Left lobe of liver (tissue), 2 donors: ENCODE results near the gene PAPPA. TPM values are rescaled to one million over a fixed set of nuclear protein-coding genes. Genes with fewer than 3 reads are reported as not detected.

Experiments
- ATAC-seq: fragments of 200-7000 bp; cut with Tn5 transposase; one replicate; pipeline ENCODE4 v1.9.1; 2020; ENCODE audit warnings: mild to moderate bottlenecking, moderate library complexity
- DNase-seq: peaks from one replicate; pipeline ENCODE4 v3.0.0-alpha.2; 2020; ENCODE audit warnings: low spot score
- total RNA-seq: library from RNA; stranded (reverse); gene quantifications from one replicate; pipeline ENCODE4 v1.2.1, GENCODE V29; 2021
- donor health status: DM: no; HTN: no; CAD: no; lungs with moderate emphysema.
- donor health status: DM: no; HTN: yes; CAD: no.

PAPPA gene
- total RNA-seq, 1 donor from 2014 or later: 0.13 TPM

GRCh38 chr9:116309900-116310611 is 156.5 kb downstream of the PAPPA start:
- DNase-seq (no peak), ATAC-seq (no peak)

- ATAC-seq (no peak), DNase-seq (no peak)
Measured at GRCh38 chr9:116312221-116312620, 158.6 kb downstream of the PAPPA start.

GRCh38 chr9:116313638-116314037 is 160.0 kb downstream of the PAPPA start:
- no peak for DNase-seq
- no peak for ATAC-seq

GRCh38 chr9:116316246-116316645 is 162.7 kb downstream of the PAPPA start:
- DNase-seq (no peak), ATAC-seq (no peak)

- ATAC-seq (no peak), DNase-seq (no peak)
Measured at GRCh38 chr9:116317503-116317902, 163.9 kb downstream of the PAPPA start.

GRCh38 chr9:116318468-116319374 is 165.1 kb downstream of the PAPPA start:
- no peak for ATAC-seq
- DNase-seq: no peak

- ATAC-seq (no peak), DNase-seq (no peak)
Measured at GRCh38 chr9:116319480-116319879, 165.9 kb downstream of the PAPPA start.

- DNase-seq (no peak), ATAC-seq (no peak)
Measured at GRCh38 chr9:116320290-116320689, 166.7 kb downstream of the PAPPA start.

- no peak for ATAC-seq
Measured at GRCh38 chr9:116322521-116322920, 168.9 kb downstream of the PAPPA start.

GRCh38 chr9:116323012-116323411 is 169.4 kb downstream of the PAPPA start:
- DNase-seq (no peak), ATAC-seq (no peak)

More at GRCh38 chr9:116322521-116322920, 168.9 kb downstream of the PAPPA start:
- DNase-seq: no peak

- DNase-seq (no peak), ATAC-seq (no peak)
Measured at GRCh38 chr9:116323571-116323970, 170.0 kb downstream of the PAPPA start.

- DNase-seq (no peak), ATAC-seq (no peak)
Measured at GRCh38 chr9:116325924-116326323, 172.3 kb downstream of the PAPPA start.

GRCh38 chr9:116327701-116328405 is 174.3 kb downstream of the PAPPA start:
- DNase-seq (no peak), ATAC-seq (no peak)

GRCh38 chr9:116329470-116329869 is 175.9 kb downstream of the PAPPA start:
- ATAC-seq (no peak), DNase-seq (no peak)

GRCh38 chr9:116331241-116331640 is 177.7 kb downstream of the PAPPA start:
- DNase-seq (no peak), ATAC-seq (no peak)

GRCh38 chr9:116332090-116332489 is 178.5 kb downstream of the PAPPA start:
- ATAC-seq (no peak), DNase-seq (no peak)

- no peak for ATAC-seq
- no peak for DNase-seq
Measured at GRCh38 chr9:116333254-116333653, 179.7 kb downstream of the PAPPA start.

- DNase-seq: no peak
- no peak for ATAC-seq
Measured at GRCh38 chr9:116334546-116335150, 181.1 kb downstream of the PAPPA start.

- ATAC-seq (no peak), DNase-seq (no peak)
Measured at GRCh38 chr9:116335392-116335791, 181.8 kb downstream of the PAPPA start.

GRCh38 chr9:116336133-116336862 is 182.7 kb downstream of the PAPPA start:
- peak; percentile 58 for ATAC-seq
- DNase-seq: no peak
